ENCODE data around the gene CFAP97D1. TPM values are rescaled to one million over a fixed set of nuclear protein-coding genes. Genes with fewer than 3 reads are reported as not detected.

CFAP97D1 gene
- total RNA-seq, 4 donors from 2014 or later, result 0.19 TPM; not detected in 3

DNA sequence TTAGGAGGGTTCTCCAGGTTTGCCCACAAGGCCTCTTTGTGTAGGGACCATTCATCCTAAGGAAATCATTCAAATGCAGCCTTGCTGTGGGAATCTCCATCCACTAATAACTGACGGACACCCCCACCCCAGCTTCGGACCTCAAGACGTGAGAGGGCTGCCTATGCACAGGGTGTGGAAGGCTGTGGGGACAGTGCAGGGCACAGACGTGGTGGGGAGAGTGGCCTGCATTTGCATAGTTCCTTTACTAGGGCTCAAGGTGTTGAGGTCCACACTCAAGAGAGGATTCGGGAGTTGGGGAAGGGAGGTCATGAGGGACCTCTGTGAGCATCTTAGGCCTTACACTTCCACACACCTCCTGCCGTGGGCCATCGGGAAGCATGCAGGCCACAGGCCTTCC, 11.3 kb upstream of the CFAP97D1 start:
- no peaks in the 10 kb centered on the region for H3K27me3 ChIP-seq
- peaks cover 46 to 81% (median 70%) of the 10 kb centered on the region in 4 donors for H3K36me3 ChIP-seq
- DNase-seq (ENCODE audit: extremely low spot score), result no peak
- TF ChIP-seq EP300 (IDR thresholded peaks at IDR 0.05), result no peak
- TF ChIP-seq, protein P1, sequence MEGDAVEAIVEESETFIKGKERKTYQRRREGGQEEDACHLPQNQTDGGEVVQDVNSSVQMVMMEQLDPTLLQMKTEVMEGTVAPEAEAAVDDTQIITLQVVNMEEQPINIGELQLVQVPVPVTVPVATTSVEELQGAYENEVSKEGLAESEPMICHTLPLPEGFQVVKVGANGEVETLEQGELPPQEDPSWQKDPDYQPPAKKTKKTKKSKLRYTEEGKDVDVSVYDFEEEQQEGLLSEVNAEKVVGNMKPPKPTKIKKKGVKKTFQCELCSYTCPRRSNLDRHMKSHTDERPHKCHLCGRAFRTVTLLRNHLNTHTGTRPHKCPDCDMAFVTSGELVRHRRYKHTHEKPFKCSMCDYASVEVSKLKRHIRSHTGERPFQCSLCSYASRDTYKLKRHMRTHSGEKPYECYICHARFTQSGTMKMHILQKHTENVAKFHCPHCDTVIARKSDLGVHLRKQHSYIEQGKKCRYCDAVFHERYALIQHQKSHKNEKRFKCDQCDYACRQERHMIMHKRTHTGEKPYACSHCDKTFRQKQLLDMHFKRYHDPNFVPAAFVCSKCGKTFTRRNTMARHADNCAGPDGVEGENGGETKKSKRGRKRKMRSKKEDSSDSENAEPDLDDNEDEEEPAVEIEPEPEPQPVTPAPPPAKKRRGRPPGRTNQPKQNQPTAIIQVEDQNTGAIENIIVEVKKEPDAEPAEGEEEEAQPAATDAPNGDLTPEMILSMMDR (IDR thresholded peaks at IDR 0.05), result no peak
- TF ChIP-seq POLR2A (IDR thresholded peaks at IDR 0.05; ENCODE audit: low read depth), result no peak
- peak overlapping the region in 2 of 4 donors; percentile 18 to 33 for H3K27ac ChIP-seq (replicated peaks in 1 of 4)
- H3K9me3 ChIP-seq, result no peaks in the 10 kb centered on the region
- H3K4me1 ChIP-seq, result peaks cover 16 to 36% (median 22%) of the 10 kb centered on the region in 4 donors
- intact Hi-C loops (cut with DNase I), result no loop called here
- WGBS, result 75% methylated on average over 7 of the region's 7 CpGs
- no peak overlapping the region for H3K4me3 ChIP-seq

DNA sequence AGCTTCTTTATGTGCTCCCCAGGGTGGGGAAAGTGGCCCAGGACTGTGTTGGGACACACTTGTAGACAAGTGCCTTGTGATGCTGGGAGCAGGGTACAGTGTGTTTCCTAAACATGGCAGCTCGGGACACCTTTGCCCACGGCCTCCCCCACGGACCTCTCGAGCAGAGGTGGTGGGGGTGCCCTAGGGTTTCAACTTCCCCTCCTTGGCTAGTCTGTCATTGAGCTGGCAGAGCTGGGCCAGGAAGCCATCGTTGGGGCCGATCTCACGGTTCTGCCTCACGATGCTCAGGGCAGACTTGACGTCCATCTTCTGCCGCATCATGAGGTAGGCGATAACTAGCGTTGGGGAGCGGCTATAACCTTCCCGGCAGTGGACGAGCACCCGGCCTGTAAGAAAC, 10.8 kb upstream of the CFAP97D1 start:
- Histone ChIP-seq H3K4me1 (peaks cover 16 to 32% (median 21%) of the 10 kb centered on the region in 4 donors), H3K4me3 (no peak overlapping the region), H3K27me3 (no peaks in the 10 kb centered on the region), H3K9me3 (no peaks in the 10 kb centered on the region), H3K36me3 (peaks cover 50 to 86% (median 74%) of the 10 kb centered on the region in 4 donors), H3K27ac (replicated peaks in 1 of 4) (peak overlapping the region in 2 of 4 donors; percentile 18 to 33)
- WGBS, result 90% methylated on average over 16 of the region's 16 CpGs
- TF ChIP-seq EP300 (IDR thresholded peaks at IDR 0.05) (no peak), POLR2A (IDR thresholded peaks at IDR 0.05; ENCODE audit: low read depth) (no peak), POLR2AphosphoS5 (IDR thresholded peaks at IDR 0.05) (no peak)
- TF ChIP-seq, protein P1 (IDR thresholded peaks at IDR 0.05), result no peak
- DNase-seq (ENCODE audit: extremely low spot score), result no peak
- intact Hi-C loops (cut with DNase I), result no loop called here

DNA sequence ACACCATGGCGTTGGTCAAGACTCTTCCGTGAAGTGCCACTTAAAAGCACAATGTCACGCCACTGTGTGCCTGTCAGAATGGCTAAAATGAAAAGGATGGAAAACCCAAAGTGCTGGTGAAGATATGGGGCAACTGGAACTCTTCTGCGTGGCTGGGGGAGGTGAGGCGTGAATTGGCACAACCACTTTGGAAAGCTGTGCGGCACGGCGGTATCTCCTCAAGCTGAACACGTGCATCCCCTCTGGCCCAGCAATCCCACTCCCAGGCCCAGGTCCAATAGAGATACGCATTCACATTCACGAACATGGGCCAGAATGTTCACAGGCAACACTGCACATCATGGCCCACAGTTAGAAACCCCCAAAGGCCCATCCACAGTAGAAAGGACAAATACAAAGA, 10.4 kb upstream of the CFAP97D1 start:
- TF ChIP-seq POLR2AphosphoS5 (IDR thresholded peaks at IDR 0.05), result no peak
- Histone ChIP-seq H3K36me3 (peaks cover 54 to 91% (median 78%) of the 10 kb centered on the region in 4 donors), H3K9me3 (no peaks in the 10 kb centered on the region), H3K4me3 (no peak overlapping the region), H3K27ac (replicated peaks in 1 of 4) (no peak overlapping the region), H3K4me1 (peaks cover 13 to 28% (median 22%) of the 10 kb centered on the region in 4 donors), H3K27me3 (no peaks in the 10 kb centered on the region)
- no peak for DNase-seq (ENCODE audit: extremely low spot score)
- intact Hi-C loops (cut with DNase I), result no loop called here
- WGBS, result 92% methylated on average over 11 of the region's 11 CpGs

DNA sequence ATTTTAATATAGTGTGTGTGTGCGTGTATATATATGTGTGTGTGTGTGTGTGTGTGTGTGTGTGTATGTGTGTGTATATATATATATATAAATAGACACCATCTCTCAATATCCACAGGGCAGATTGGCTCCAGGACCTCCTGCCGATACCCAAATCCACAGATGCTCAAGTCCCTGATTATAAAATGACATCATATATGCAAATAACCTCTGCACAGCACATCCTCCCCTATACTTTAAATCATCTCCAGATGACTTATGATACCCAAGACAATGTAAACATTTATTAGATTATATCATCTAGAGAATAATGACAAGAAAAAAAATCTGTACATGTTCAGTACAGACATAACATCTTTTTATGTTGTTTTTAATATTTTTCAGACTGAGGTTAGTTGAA, 9.3 kb upstream of the CFAP97D1 start:
- peaks cover 54 to 90% (median 77%) of the 10 kb centered on the region in 4 donors for H3K36me3 ChIP-seq
- DNase-seq (ENCODE audit: extremely low spot score), result no peak
- H3K4me3 ChIP-seq, result no peak overlapping the region
- no peaks in the 10 kb centered on the region for H3K9me3 ChIP-seq
- peaks cover 22 to 34% (median 31%) of the 10 kb centered on the region in 4 donors for H3K4me1 ChIP-seq
- H3K27ac ChIP-seq (replicated peaks in 1 of 4), result no peak overlapping the region
- no peaks in the 10 kb centered on the region for H3K27me3 ChIP-seq
- intact Hi-C loops (cut with DNase I), result no loop called here
- WGBS, result 82% methylated on average over 1 of the region's 2 CpGs
- TF ChIP-seq EP300 (IDR thresholded peaks at IDR 0.05) (no peak), POLR2AphosphoS5 (IDR thresholded peaks at IDR 0.05) (no peak), POLR2A (IDR thresholded peaks at IDR 0.05; ENCODE audit: low read depth) (no peak)
- TF ChIP-seq, protein P1 (IDR thresholded peaks at IDR 0.05), result no peak

DNA sequence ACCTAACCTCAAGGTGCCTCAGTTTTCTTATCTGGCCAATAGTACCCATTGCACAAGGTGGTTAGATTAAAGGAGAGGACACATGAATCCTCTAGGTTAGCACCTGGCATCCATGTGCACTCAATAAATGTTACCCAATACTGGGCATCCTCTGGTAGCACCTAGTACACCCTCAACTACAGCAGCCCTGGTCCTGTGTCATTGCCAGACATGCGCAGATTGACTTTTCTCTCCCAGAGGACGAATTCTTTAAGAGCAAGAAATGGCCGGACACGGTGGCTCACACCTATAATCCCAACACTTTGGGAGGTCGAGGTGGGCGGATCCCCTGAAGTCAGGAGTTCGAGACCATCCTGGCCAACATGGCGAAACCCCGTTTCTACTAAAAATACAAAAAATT, 8.8 kb upstream of the CFAP97D1 start:
- Histone ChIP-seq H3K9me3 (no peaks in the 10 kb centered on the region), H3K4me1 (peaks cover 27 to 39% (median 36%) of the 10 kb centered on the region in 4 donors), H3K27ac (replicated peaks in 1 of 4) (no peak overlapping the region), H3K36me3 (peaks cover 54 to 91% (median 77%) of the 10 kb centered on the region in 4 donors), H3K4me3 (no peak overlapping the region), H3K27me3 (no peaks in the 10 kb centered on the region)
- DNase-seq (ENCODE audit: extremely low spot score), result no peak
- TF ChIP-seq, protein P1 (IDR thresholded peaks at IDR 0.05), result no peak
- no peak for TF ChIP-seq EP300 (IDR thresholded peaks at IDR 0.05)
- TF ChIP-seq POLR2AphosphoS5 (IDR thresholded peaks at IDR 0.05), result no peak
- intact Hi-C loops (cut with DNase I), result no loop called here
- WGBS, result 96% methylated on average over 9 of the region's 9 CpGs
